ENCODE measurements around the gene GLT1D1.

- TF ChIP-seq CTCF (IDR thresholded peaks at IDR 0.05 in 4 of 5, conservative IDR thresholded peaks at IDR 0.05 in 1 of 5) (no peak), POLR2A (IDR thresholded peaks at IDR 0.05) (no peak)
Observed at GRCh38 chr12:128825835-128826234, 27.4 kb upstream of the GLT1D1 start.

Measured in gastrocnemius medialis (tissue), 4 donors.